Glutamatergic neuron (in vitro differentiated cells): ENCODE measurements around the gene SLC7A8. TPM values are rescaled to one million over a fixed set of nuclear protein-coding genes. Genes with fewer than 3 reads are reported as not detected.

Source experiments
- DNase-seq: peaks from one replicate; pipeline ENCODE4 v3.0.0; 2022
- H3K27ac Mint-ChIP-seq: one replicate; pipeline ENCODE4 v1.8.0; 2020; ENCODE audit warnings: mild to moderate bottlenecking, mixed read lengths, inconsistent platforms; ENCODE audit not compliant: unreplicated experiment
- H3K27me3 Mint-ChIP-seq: one replicate; pipeline ENCODE4 v1.8.0; 2020; ENCODE audit warnings: mild to moderate bottlenecking, moderate library complexity, mixed read lengths, inconsistent platforms; ENCODE audit not compliant: unreplicated experiment
- H3K36me3 Mint-ChIP-seq: one replicate; pipeline ENCODE4 v1.8.0; 2020; ENCODE audit warnings: mild to moderate bottlenecking, mixed read lengths, inconsistent platforms; ENCODE audit not compliant: unreplicated experiment
- H3K4me1 Mint-ChIP-seq: one replicate; pipeline ENCODE4 v1.8.0; 2020; ENCODE audit warnings: mild to moderate bottlenecking, low read depth, mixed read lengths, inconsistent platforms; ENCODE audit not compliant: unreplicated experiment
- H3K4me3 Mint-ChIP-seq: one replicate; pipeline ENCODE4 v1.8.0; 2020; ENCODE audit warnings: mild to moderate bottlenecking, mixed read lengths, inconsistent platforms; ENCODE audit not compliant: unreplicated experiment
- H3K9me3 Mint-ChIP-seq: one replicate; pipeline ENCODE4 v1.8.0; 2020; ENCODE audit warnings: mild to moderate bottlenecking, moderate library complexity, mixed read lengths, inconsistent platforms; ENCODE audit not compliant: unreplicated experiment
- total RNA-seq: library from RNA; stranded (reverse); fragmentation: NEBNext Ultra II Directional; extraction: Animal tissue kit (Norgen Biotek cat#: 25700); gene quantifications from one replicate; pipeline ENCODE4 v1.2.1, GENCODE V29; 2021; ENCODE audit not compliant: unreplicated experiment
- TF ChIP-seq, protein P1 (sequence below): fragments of 200-600 bp; sonication (generic); IDR thresholded peaks from one replicate; pipeline ENCODE4 v1.5.0; 2021; ENCODE audit not compliant: partially characterized antibody, unreplicated experiment

Gene SLC7A8
- total RNA-seq, 1 donor from 2014 or later, result 7.9 TPM

DNA sequence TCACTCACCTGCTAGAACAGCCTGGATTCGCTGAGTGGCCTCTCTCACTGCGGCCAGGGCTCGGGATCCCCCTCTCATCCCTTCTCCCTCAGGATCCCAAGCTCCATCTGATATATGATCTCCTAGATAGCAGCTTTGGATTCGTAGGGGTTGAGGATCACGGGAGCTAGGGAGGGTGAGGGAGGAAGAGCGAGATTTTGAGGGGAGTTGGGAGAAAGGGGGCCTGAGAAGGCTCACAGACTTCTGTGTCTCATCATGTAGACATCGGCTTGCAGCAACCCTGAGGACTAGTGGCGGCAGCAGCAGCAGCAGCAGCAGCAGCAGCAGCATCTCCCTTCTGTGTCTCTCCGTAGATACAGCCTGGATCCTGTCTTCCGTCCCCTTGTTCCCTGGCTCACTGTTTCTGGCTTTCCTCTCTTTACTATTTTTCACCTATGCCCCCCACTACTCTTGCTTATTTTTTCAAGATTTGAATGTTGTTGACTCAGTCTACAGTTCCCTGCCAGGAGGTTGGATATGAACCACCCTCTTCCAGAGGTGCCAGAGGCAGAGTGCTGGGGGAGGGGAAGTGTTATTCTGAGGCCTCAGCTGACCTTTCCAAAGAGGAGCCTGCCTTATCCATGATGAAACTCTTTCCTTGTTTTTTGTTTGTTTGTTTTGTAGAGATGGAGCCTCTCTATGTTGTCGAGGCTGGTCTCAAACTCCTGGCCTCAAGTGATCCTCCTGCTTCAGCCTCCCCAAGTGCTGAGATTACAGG is 78.7 kb downstream of the SLC7A8 start, which contains the start of gene CIROP:
CIROP (minus strand) TSS at position 399 of the 757 bp plus-strand sequence; CDS start at position 330, 69 bp downstream.
- no peak for DNase-seq
- TF ChIP-seq, protein P1, sequence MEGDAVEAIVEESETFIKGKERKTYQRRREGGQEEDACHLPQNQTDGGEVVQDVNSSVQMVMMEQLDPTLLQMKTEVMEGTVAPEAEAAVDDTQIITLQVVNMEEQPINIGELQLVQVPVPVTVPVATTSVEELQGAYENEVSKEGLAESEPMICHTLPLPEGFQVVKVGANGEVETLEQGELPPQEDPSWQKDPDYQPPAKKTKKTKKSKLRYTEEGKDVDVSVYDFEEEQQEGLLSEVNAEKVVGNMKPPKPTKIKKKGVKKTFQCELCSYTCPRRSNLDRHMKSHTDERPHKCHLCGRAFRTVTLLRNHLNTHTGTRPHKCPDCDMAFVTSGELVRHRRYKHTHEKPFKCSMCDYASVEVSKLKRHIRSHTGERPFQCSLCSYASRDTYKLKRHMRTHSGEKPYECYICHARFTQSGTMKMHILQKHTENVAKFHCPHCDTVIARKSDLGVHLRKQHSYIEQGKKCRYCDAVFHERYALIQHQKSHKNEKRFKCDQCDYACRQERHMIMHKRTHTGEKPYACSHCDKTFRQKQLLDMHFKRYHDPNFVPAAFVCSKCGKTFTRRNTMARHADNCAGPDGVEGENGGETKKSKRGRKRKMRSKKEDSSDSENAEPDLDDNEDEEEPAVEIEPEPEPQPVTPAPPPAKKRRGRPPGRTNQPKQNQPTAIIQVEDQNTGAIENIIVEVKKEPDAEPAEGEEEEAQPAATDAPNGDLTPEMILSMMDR, result no peak
- H3K4me3 Mint-ChIP-seq, result no peak within 1 kb of the TSS
- H3K27me3 Mint-ChIP-seq, result peaks cover 7% of the 10 kb centered on the region
- H3K36me3 Mint-ChIP-seq, result peaks cover 11% of the 10 kb centered on the region
- peaks cover 9% of the 10 kb centered on the region for H3K9me3 Mint-ChIP-seq
- no peak within 1 kb of the TSS for H3K27ac Mint-ChIP-seq
- H3K4me1 Mint-ChIP-seq, result no peaks in the 10 kb centered on the region

DNA sequence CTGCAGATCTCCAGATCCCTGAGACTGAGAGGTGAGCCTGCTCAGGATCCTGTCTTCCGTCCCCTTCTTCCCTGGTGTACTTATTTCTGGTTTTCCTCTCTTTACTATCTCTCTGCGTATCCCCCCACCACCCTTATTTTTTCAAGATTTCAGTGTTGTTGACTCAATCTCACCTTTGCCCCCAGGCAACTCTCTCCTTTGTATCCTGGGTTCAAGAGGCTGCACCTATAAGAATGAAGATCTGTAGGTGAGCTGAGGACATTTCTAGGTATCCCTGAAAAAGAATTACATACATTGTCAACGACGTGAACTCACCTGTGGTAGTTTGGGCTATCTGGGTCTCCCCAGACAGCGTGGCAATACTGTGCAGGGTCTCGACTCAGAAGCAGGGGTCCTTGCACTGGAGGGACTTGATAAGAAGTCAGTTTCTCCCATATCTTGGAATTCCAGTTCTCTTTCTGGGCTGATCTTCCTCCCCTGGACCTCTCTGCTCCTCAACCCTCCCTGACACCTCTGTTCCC is 79.3 kb downstream of the SLC7A8 start:
- DNase-seq, result no peak
- Mint-ChIP-seq H3K9me3 (peaks cover 7% of the 10 kb centered on the region), H3K27ac (no peak overlapping the region), H3K4me1 (no peaks in the 10 kb centered on the region), H3K36me3 (peaks cover 11% of the 10 kb centered on the region), H3K4me3 (no peak overlapping the region), H3K27me3 (peaks cover 10% of the 10 kb centered on the region)
- TF ChIP-seq, protein P1, result no peak

DNA sequence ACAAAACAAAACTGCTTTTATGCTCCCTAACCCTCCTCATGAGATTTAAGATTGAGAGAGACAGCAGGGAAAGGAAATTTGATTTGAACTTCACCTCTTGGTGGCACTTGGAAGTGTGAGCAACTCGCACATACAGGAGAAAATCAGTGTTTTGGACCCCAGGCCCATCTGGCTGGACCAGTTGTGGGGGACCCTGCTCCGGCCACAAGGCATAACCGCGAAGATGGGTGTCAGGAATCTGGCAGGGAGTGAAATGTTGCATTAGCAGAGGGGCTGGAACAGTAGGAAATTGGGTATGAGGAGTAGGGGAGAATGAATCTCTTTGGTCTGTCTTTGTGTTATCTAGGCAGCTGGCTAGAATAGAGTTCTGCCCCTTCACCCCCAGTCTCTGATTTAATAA is 79.9 kb downstream of the SLC7A8 start:
- no peak for DNase-seq
- no peaks in the 10 kb centered on the region for H3K4me1 Mint-ChIP-seq
- H3K27me3 Mint-ChIP-seq, result peaks cover 9% of the 10 kb centered on the region
- TF ChIP-seq, protein P1, result no peak
- H3K4me3 Mint-ChIP-seq, result no peak overlapping the region
- peaks cover 4% of the 10 kb centered on the region for H3K9me3 Mint-ChIP-seq
- H3K36me3 Mint-ChIP-seq, result peaks cover 11% of the 10 kb centered on the region
- no peak overlapping the region for H3K27ac Mint-ChIP-seq

DNA sequence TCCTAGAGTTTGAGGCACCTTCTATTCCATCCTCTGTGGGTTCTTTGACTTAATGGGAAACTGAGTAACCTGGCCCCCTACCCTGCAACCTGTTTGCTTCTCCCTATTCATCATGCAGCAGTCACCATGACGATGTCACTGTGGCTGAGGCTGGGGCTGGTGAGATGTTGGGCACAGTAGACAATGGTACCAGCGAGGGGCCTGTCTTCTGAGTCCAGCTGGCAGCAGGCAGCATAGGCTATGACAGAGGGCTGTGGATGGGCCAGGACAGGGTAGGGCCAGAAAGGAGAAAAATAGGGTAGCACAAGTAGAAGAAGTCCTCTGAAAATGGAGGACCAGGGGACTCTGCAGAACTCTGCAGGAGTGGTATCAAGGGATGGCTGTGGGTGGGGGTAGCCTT is 80.7 kb downstream of the SLC7A8 start:
- H3K4me3 Mint-ChIP-seq, result no peak overlapping the region
- H3K27ac Mint-ChIP-seq, result no peak overlapping the region
- no peaks in the 10 kb centered on the region for H3K4me1 Mint-ChIP-seq
- DNase-seq, result no peak
- peaks cover 4% of the 10 kb centered on the region for H3K9me3 Mint-ChIP-seq
- peaks cover 9% of the 10 kb centered on the region for H3K27me3 Mint-ChIP-seq
- H3K36me3 Mint-ChIP-seq, result peaks cover 11% of the 10 kb centered on the region
- TF ChIP-seq, protein P1, result no peak

DNA sequence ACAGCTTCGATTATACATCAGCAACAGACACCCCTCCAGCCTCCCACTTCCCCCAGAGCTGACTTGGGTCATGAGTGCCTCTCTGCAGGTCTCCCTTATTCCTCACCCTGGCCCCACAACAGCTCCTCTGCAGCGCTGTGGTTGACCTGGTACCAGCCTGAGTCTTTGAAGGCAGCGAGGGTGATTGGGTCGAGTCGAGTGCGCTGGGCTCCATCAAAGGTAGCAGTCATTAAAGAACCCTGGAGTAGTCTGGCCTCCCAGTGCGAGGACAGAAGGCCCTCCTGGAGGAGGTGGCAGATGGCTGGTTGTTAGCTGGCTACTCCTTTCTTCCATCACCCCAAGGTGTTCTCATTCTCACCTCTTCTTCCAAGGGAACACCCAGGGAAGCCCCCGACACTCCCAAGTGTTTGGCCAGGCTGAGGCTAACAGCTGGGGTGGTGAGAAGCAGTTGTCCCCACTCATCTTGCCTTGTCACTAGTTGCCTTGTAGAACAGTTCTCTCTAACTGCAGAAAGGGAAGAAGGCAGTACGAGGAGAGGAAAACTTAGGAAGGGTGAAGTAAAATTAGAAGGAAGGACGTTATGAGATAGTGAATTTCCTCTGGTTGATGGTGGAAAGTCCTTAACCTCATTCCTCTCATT is 81.4 kb downstream of the SLC7A8 start:
- Mint-ChIP-seq H3K27me3 (peaks cover 9% of the 10 kb centered on the region), H3K4me1 (no peaks in the 10 kb centered on the region), H3K4me3 (no peak overlapping the region), H3K9me3 (peaks cover 4% of the 10 kb centered on the region), H3K27ac (no peak overlapping the region), H3K36me3 (peaks cover 11% of the 10 kb centered on the region)
- TF ChIP-seq, protein P1, result no peak
- DNase-seq, result no peak
